ENCODE results near the gene BBS12.

GRCh38 chr4:122793811-122794210 lies 61.3 kb downstream of the BBS12 start:
- TF ChIP-seq SMC3 (IDR thresholded peaks at IDR 0.05) (no peak), EP300 (IDR thresholded peaks at IDR 0.05) (no peak), CTCF (IDR thresholded peaks at IDR 0.05) (no peak), POLR2A (IDR thresholded peaks at IDR 0.05; ENCODE audit: low read length) (no peak), FOXS1 (CRISPR knock-in tag; IDR thresholded peaks at IDR 0.05) (no peak), TP53 (CRISPR knock-in tag; IDR thresholded peaks at IDR 0.05) (no peak), MYC (IDR thresholded peaks at IDR 0.05; ENCODE audit: borderline replicate concordance, low read length) (no peak), REST (IDR thresholded peaks at IDR 0.05) (no peak)
- TF ChIP-seq, protein P1, sequence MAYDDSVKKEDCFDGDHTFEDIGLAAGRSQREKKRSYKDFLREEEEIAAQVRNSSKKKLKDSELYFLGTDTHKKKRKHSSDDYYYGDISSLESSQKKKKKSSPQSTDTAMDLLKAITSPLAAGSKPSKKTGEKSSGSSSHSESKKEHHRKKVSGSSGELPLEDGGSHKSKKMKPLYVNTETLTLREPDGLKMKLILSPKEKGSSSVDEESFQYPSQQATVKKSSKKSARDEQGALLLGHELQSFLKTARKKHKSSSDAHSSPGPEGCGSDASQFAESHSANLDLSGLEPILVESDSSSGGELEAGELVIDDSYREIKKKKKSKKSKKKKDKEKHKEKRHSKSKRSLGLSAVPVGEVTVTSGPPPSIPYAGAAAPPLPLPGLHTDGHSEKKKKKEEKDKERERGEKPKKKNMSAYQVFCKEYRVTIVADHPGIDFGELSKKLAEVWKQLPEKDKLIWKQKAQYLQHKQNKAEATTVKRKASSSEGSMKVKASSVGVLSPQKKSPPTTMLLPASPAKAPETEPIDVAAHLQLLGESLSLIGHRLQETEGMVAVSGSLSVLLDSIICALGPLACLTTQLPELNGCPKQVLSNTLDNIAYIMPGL (CRISPR knock-in tag; IDR thresholded peaks at IDR 0.05; ENCODE audit: borderline replicate concordance), result no peak
- TF ChIP-seq, protein P2, sequence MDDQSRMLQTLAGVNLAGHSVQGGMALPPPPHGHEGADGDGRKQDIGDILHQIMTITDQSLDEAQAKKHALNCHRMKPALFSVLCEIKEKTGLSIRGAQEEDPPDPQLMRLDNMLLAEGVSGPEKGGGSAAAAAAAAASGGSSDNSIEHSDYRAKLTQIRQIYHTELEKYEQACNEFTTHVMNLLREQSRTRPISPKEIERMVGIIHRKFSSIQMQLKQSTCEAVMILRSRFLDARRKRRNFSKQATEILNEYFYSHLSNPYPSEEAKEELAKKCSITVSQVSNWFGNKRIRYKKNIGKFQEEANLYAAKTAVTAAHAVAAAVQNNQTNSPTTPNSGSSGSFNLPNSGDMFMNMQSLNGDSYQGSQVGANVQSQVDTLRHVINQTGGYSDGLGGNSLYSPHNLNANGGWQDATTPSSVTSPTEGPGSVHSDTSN (IDR thresholded peaks at IDR 0.05), result no peak
